ENCODE measurements around the gene CACFD1. TPM values are rescaled to one million over a fixed set of nuclear protein-coding genes. Genes with fewer than 3 reads are reported as not detected.

CACFD1 gene
- total RNA-seq, 1 experiment from 2014 or later, result 22.5 TPM

- no peaks in the 10 kb centered on the region for H3K27me3 Mint-ChIP-seq (ENCODE audit: low read depth)
Measured at GRCh38 chr9:133436681-133437080, 23.1 kb upstream of the CACFD1 start.

More at GRCh38 chr9:133436681-133437080, 23.1 kb upstream of the CACFD1 start:
- CTCF ChIA-PET, result interaction anchor here (1.1 to 2.1 kb wide), 6 partner anchors 13 to 79 kb away, joined by 3 to 15 read pairs (median 4); partner anchors contain the start of genes ADAMTS13 and CACFD1
- TF ChIP-seq, protein P1, sequence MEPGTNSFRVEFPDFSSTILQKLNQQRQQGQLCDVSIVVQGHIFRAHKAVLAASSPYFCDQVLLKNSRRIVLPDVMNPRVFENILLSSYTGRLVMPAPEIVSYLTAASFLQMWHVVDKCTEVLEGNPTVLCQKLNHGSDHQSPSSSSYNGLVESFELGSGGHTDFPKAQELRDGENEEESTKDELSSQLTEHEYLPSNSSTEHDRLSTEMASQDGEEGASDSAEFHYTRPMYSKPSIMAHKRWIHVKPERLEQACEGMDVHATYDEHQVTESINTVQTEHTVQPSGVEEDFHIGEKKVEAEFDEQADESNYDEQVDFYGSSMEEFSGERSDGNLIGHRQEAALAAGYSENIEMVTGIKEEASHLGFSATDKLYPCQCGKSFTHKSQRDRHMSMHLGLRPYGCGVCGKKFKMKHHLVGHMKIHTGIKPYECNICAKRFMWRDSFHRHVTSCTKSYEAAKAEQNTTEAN (CRISPR knock-in tag; IDR thresholded peaks at IDR 0.05), result no peak
- TF ChIP-seq PRRX2 (CRISPR knock-in tag; IDR thresholded peaks at IDR 0.05) (no peak), ZNF121 (CRISPR knock-in tag; IDR thresholded peaks at IDR 0.05) (no peak), USF1 (CRISPR knock-in tag; IDR thresholded peaks at IDR 0.05) (no peak), ZNF232 (CRISPR knock-in tag; IDR thresholded peaks at IDR 0.05) (no peak), FOXP4 (CRISPR knock-in tag; IDR thresholded peaks at IDR 0.05) (no peak), KAT7 (CRISPR knock-in tag; IDR thresholded peaks at IDR 0.05; ENCODE audit: borderline replicate concordance) (no peak), CBFB (CRISPR knock-in tag; IDR thresholded peaks at IDR 0.05; ENCODE audit: low read depth) (no peak), GTF2I (CRISPR knock-in tag; conservative IDR thresholded peaks at IDR 0.05) (no peak), TEAD4 (CRISPR knock-in tag; IDR thresholded peaks at IDR 0.05) (no peak), SMAD4 (CRISPR knock-in tag; IDR thresholded peaks at IDR 0.05) (no peak), IRF1 (CRISPR knock-in tag; IDR thresholded peaks at IDR 0.05) (no peak), ZBTB21 (CRISPR knock-in tag; IDR thresholded peaks at IDR 0.05; ENCODE audit: borderline replicate concordance) (no peak), EMX1 (CRISPR knock-in tag; IDR thresholded peaks at IDR 0.05) (no peak), ATF1 (CRISPR knock-in tag; IDR thresholded peaks at IDR 0.05) (no peak), HMGA2 (CRISPR knock-in tag; IDR thresholded peaks at IDR 0.05) (no peak), PRDM15 (CRISPR knock-in tag; IDR thresholded peaks at IDR 0.05) (no peak)
- TF ChIP-seq, protein P2, sequence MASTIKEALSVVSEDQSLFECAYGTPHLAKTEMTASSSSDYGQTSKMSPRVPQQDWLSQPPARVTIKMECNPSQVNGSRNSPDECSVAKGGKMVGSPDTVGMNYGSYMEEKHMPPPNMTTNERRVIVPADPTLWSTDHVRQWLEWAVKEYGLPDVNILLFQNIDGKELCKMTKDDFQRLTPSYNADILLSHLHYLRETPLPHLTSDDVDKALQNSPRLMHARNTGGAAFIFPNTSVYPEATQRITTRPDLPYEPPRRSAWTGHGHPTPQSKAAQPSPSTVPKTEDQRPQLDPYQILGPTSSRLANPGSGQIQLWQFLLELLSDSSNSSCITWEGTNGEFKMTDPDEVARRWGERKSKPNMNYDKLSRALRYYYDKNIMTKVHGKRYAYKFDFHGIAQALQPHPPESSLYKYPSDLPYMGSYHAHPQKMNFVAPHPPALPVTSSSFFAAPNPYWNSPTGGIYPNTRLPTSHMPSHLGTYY (CRISPR knock-in tag; IDR thresholded peaks at IDR 0.05), result no peak
- TF ChIP-seq, protein P3, sequence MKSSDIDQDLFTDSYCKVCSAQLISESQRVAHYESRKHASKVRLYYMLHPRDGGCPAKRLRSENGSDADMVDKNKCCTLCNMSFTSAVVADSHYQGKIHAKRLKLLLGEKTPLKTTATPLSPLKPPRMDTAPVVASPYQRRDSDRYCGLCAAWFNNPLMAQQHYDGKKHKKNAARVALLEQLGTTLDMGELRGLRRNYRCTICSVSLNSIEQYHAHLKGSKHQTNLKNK (CRISPR knock-in tag; IDR thresholded peaks at IDR 0.05), result no peak
- H3K4me1 Mint-ChIP-seq, result no peaks in the 10 kb centered on the region
- H3K4me3 Mint-ChIP-seq, result no peak overlapping the region
- DNase-seq (ENCODE audit: low spot score), result no peak
- H3K36me3 Mint-ChIP-seq, result no peaks in the 10 kb centered on the region
- H3K27ac Mint-ChIP-seq, result no peak overlapping the region
- H3K9me3 Mint-ChIP-seq, result no peaks in the 10 kb centered on the region
- POLR2A ChIA-PET, result no interaction called here
- no peak for ATAC-seq

Data from WTC11 (cell line).